Ovary (tissue), 3 donors: ENCODE results near the gene INPP5A.

Experiments used
- EP300 ChIP-seq: sonication (generic); formaldehyde crosslinking; IDR thresholded peaks from one replicate; pipeline ENCODE4 v1.6.1; 2017; ENCODE audit warnings: antibody characterized with exemption
- POLR2A ChIP-seq: fragments of 450-650 bp; IDR thresholded peaks from one replicate; pipeline ENCODE4 v1.6.1; 2017; ENCODE audit warnings: antibody characterized with exemption, mild to moderate bottlenecking, moderate library complexity
- TF ChIP-seq, protein P1 (sequence below), 3 donors: fragments of 450-650 bp in 2 of 3; fragments of 200-600 bp in 1 of 3; IDR thresholded peaks; one replicate each; pipeline versions ENCODE4 v1.5.1 to v1.8.0; 2016 to 2022; ENCODE audit warnings: antibody characterized with exemption in 3 of 3, mild to moderate bottlenecking in 1 of 3
- donor health status: DM: no; HTN: no; CAD: no.

DNA sequence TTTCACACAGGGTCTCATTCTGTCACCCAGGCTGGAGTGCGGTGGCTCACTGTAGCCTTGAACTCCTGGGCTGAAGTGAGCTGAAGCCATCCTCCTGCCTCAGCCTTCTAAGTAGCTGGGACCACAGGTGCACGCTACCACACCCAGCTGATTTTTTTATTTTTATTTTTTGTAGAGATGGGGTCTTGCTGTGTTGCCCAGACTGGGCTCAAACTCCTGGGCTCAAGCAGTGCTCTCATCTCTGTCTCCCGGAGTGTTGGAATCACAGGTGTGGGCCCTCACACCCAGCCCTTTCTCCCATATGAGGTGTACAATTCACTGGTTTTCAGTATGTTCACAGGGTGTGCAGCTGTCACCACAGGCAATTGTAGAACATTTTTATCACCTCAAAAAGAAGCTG lies 5.2 kb downstream of the INPP5A start:
- TF ChIP-seq POLR2A (no peak), EP300 (no peak)
- TF ChIP-seq, protein P1, sequence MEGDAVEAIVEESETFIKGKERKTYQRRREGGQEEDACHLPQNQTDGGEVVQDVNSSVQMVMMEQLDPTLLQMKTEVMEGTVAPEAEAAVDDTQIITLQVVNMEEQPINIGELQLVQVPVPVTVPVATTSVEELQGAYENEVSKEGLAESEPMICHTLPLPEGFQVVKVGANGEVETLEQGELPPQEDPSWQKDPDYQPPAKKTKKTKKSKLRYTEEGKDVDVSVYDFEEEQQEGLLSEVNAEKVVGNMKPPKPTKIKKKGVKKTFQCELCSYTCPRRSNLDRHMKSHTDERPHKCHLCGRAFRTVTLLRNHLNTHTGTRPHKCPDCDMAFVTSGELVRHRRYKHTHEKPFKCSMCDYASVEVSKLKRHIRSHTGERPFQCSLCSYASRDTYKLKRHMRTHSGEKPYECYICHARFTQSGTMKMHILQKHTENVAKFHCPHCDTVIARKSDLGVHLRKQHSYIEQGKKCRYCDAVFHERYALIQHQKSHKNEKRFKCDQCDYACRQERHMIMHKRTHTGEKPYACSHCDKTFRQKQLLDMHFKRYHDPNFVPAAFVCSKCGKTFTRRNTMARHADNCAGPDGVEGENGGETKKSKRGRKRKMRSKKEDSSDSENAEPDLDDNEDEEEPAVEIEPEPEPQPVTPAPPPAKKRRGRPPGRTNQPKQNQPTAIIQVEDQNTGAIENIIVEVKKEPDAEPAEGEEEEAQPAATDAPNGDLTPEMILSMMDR (IDR thresholded peaks at IDR 0.05): no peak
